IMR-90 (cell line): ENCODE measurements around the gene LIPH. TPM values are rescaled to one million over a fixed set of nuclear protein-coding genes. Genes with fewer than 3 reads are reported as not detected.

Source experiments
- ATAC-seq: fragments of 200-7000 bp; cut with Tn5 transposase; 2 replicates; pipeline ENCODE4 v1.9.1; 2020; ENCODE audit warnings: low read depth, mild to moderate bottlenecking, moderate library complexity
- BruUV-seq: library from RNA; stranded (reverse); fragments of 400-500 nt; replicated peaks from 2 replicates; lab custom pipeline; 2021; lab: Mats Ljungman, UMichigan
- CTCF ChIA-PET: fragments of 300-600 bp; formaldehyde crosslinking; extraction: SDS; loops from one replicate; lab custom pipeline; 2021; ENCODE audit warnings: antibody characterized with exemption; lab: Yijun Ruan, JAX
- POLR2A ChIA-PET: fragments of 300-600 bp; sonication (Branson Sonifier 250); formaldehyde crosslinking; loops from one replicate; lab custom pipeline; 2022; ENCODE audit warnings: antibody characterized with exemption; ENCODE audit not compliant: unreplicated experiment; lab: Charles Lee
- DNase-seq: peaks from one replicate; pipeline ENCODE4 v3.0.0; 2013
- H2AFZ ChIP-seq: replicated peaks from 2 replicates; pipeline ENCODE3; 2013; ENCODE audit warnings: low read length, mild to moderate bottlenecking; ENCODE audit not compliant: poor library complexity
- H2AK5ac ChIP-seq: 2 replicates; pipeline ENCODE4 v1.6.1; 2013; ENCODE audit warnings: low read depth, low read length, inconsistent platforms
- H2AK9ac ChIP-seq: replicated peaks from 2 replicates; pipeline ENCODE3; 2013; ENCODE audit warnings: mild to moderate bottlenecking, low read depth, low read length, moderate library complexity; ENCODE audit not compliant: poor library complexity
- H2BK120ac ChIP-seq: 2 replicates; pipeline ENCODE4 v1.6.1; 2013; ENCODE audit warnings: low read depth, low read length, inconsistent platforms
- H2BK15ac ChIP-seq: 3 replicates; pipeline ENCODE4 v1.6.1; 2013; ENCODE audit warnings: low read depth, low read length, inconsistent platforms
- H2BK20ac ChIP-seq: 2 replicates; pipeline ENCODE4 v1.6.1; 2013; ENCODE audit warnings: low read depth, mild to moderate bottlenecking, inconsistent platforms, low read length, moderate library complexity
- H2BK5ac ChIP-seq: 2 replicates; pipeline ENCODE4 v1.6.1; 2013; ENCODE audit warnings: mild to moderate bottlenecking, low read depth, low read length, inconsistent platforms; ENCODE audit not compliant: poor library complexity, severe bottlenecking
- H3K14ac ChIP-seq: replicated peaks from 2 replicates; pipeline ENCODE4 v1.6.1; 2013; ENCODE audit warnings: low read depth, low read length, inconsistent platforms
- H3K18ac ChIP-seq: 2 replicates; pipeline ENCODE4 v1.6.1; 2013; ENCODE audit warnings: low read depth, low read length, control low read depth
- H3K23ac ChIP-seq: 2 replicates; pipeline ENCODE4 v1.6.1; 2013; ENCODE audit warnings: low read depth, low read length, inconsistent platforms
- H3K27ac ChIP-seq: 2 replicates; pipeline ENCODE4 v1.5.1; 2013; ENCODE audit warnings: mild to moderate bottlenecking, control low read depth, low read length; ENCODE audit not compliant: insufficient read depth
- H3K27me3 ChIP-seq: 2 replicates; pipeline ENCODE4 v1.6.1; 2013; ENCODE audit warnings: low read length; ENCODE audit not compliant: control insufficient read depth, insufficient read depth
- H3K36me3 ChIP-seq: 2 replicates; pipeline ENCODE4 v1.6.1; 2013; ENCODE audit warnings: low read length, mixed read lengths; ENCODE audit not compliant: control insufficient read depth, insufficient read depth
- H3K4ac ChIP-seq: 2 replicates; pipeline ENCODE4 v1.6.1; 2013; ENCODE audit warnings: low read depth, low read length, inconsistent platforms
- H3K4me1 ChIP-seq: 2 replicates; pipeline ENCODE4 v1.6.1; 2013; ENCODE audit warnings: low read length, mixed read lengths; ENCODE audit not compliant: control insufficient read depth, insufficient read depth
- H3K4me2 ChIP-seq: 2 replicates; pipeline ENCODE4 v1.6.1; 2013; ENCODE audit warnings: low read depth, mild to moderate bottlenecking, control low read depth, low read length, moderate library complexity
- H3K4me3 ChIP-seq: 2 replicates; pipeline ENCODE4 v1.5.1; 2013; ENCODE audit warnings: low read depth, mild to moderate bottlenecking, control low read depth, low read length, moderate library complexity; ENCODE audit not compliant: insufficient read depth
- H3K56ac ChIP-seq: 2 replicates; pipeline ENCODE4 v1.6.1; 2013; ENCODE audit warnings: low read length, inconsistent platforms; ENCODE audit not compliant: insufficient read depth; ENCODE audit errors: extremely low read depth
- H3K79me1 ChIP-seq, 2 experiments: 2 replicates each; pipeline ENCODE4 v1.6.1; 2013; ENCODE audit warnings: low read length in 2 of 2, inconsistent platforms in 1 of 2, low read depth in 1 of 2
- H3K9ac ChIP-seq: 2 replicates; pipeline ENCODE4 v1.6.1; 2013; ENCODE audit warnings: low read depth, low read length, control low read depth
- H3K9me1 ChIP-seq: 2 replicates; pipeline ENCODE4 v1.6.1; 2013; ENCODE audit warnings: low read length, inconsistent platforms; ENCODE audit not compliant: insufficient read depth
- H3K9me3 ChIP-seq: 2 replicates; pipeline ENCODE4 v1.6.1; 2013; ENCODE audit warnings: low read length; ENCODE audit not compliant: control insufficient read depth, insufficient read depth
- H4K20me1 ChIP-seq: 2 replicates; pipeline ENCODE4 v1.6.1; 2013; ENCODE audit warnings: low read length, inconsistent platforms; ENCODE audit not compliant: insufficient read depth
- H4K5ac ChIP-seq: 2 replicates; pipeline ENCODE4 v1.6.1; 2013; ENCODE audit warnings: mild to moderate bottlenecking, low read depth, low read length, control low read depth
- H4K8ac ChIP-seq, 2 experiments: 2 replicates each; pipeline ENCODE4 v1.6.1; 2013; ENCODE audit warnings: low read depth in 2 of 2, low read length in 2 of 2, control low read depth in 1 of 2, inconsistent platforms in 1 of 2
- H4K91ac ChIP-seq: 2 replicates; pipeline ENCODE4 v1.6.1; 2013; ENCODE audit warnings: low read depth, low read length, inconsistent platforms; ENCODE audit not compliant: insufficient read depth
- BHLHE40 ChIP-seq: fragments of 150-350 bp; IDR thresholded peaks from 2 replicates; pipeline ENCODE4 v1.6.1; 2016; ENCODE audit warnings: mild to moderate bottlenecking, low read depth, low read length
- CEBPB ChIP-seq: IDR thresholded peaks from 2 replicates; pipeline ENCODE4 v1.6.1; 2012; ENCODE audit warnings: low read depth, low read length, improper control_type of control experiment
- CHD1 ChIP-seq: IDR thresholded peaks from 2 replicates; pipeline ENCODE4 v1.6.1; 2012; ENCODE audit warnings: low read depth, low read length, improper control_type of control experiment
- CTCF ChIP-seq: conservative IDR thresholded peaks from 2 replicates; pipeline ENCODE4 v1.5.1; 2012; ENCODE audit warnings: mild to moderate bottlenecking, low read depth, low read length, improper control_type of control experiment
- ELK1 ChIP-seq: fragments of 150-350 bp; IDR thresholded peaks from 2 replicates; pipeline ENCODE4 v1.6.1; 2016; ENCODE audit warnings: low read depth, mild to moderate bottlenecking, low read length, moderate library complexity, borderline replicate concordance
- MAZ ChIP-seq: IDR thresholded peaks from 2 replicates; pipeline ENCODE4 v1.6.1; 2012; ENCODE audit warnings: low read depth, mild to moderate bottlenecking, low read length, improper control_type of control experiment, moderate library complexity, borderline replicate concordance
- MXI1 ChIP-seq: IDR thresholded peaks from 2 replicates; pipeline ENCODE4 v1.6.1; 2012; ENCODE audit warnings: low read depth, mild to moderate bottlenecking, low read length, moderate library complexity, borderline replicate concordance
- NFE2L2 ChIP-seq: fragments of 150-350 bp; IDR thresholded peaks from 2 replicates; pipeline ENCODE4 v1.6.1; 2016; ENCODE audit warnings: low read depth, mild to moderate bottlenecking, low read length
- POLR2A ChIP-seq: IDR thresholded peaks from 2 replicates; pipeline ENCODE4 v1.6.1; 2012; ENCODE audit warnings: mild to moderate bottlenecking, low read depth, low read length
- RAD21 ChIP-seq: IDR thresholded peaks from 2 replicates; pipeline ENCODE4 v1.6.1; 2012; ENCODE audit warnings: low read length, improper control_type of control experiment
- RFX5 ChIP-seq: IDR thresholded peaks from 2 replicates; pipeline ENCODE4 v1.8.0; 2012; ENCODE audit warnings: low read depth, mild to moderate bottlenecking, low read length, moderate library complexity
- SMC3 ChIP-seq: fragments of 150-350 bp; IDR thresholded peaks from 2 replicates; pipeline ENCODE4 v1.6.1; 2016; ENCODE audit warnings: low read depth, mild to moderate bottlenecking, antibody characterized with exemption, low read length, moderate library complexity
- USF2 ChIP-seq: fragments of 150-350 bp; IDR thresholded peaks from 2 replicates; pipeline ENCODE4 v1.6.1; 2017; ENCODE audit warnings: mild to moderate bottlenecking, antibody characterized with exemption, low read length, low read depth
- WGBS, 2 experiments: methylation state at CpG; one replicate each; pipeline versions ENCODE4 v1.1.5 to v1.1.7; 2013; ENCODE audit warnings: missing lambda C conversion rate in 2 of 2; ENCODE audit not compliant: insufficient read length in 1 of 2; ENCODE audit errors: extremely low coverage in 2 of 2; 5-methylcytosine and 5-hydroxymethylcytosine counted together
- dilution Hi-C: fragments of 300-500 bp; cut with HindIII; formaldehyde crosslinking; loops from one replicate; pipeline ENCODE4 v1.14.3; 2018; ENCODE audit warnings: low sequenced_read_pairs; ENCODE audit not compliant: unreplicated experiment
- in situ Hi-C: fragments of 300-500 bp; cut with MboI; formaldehyde crosslinking; loops from 3 replicates; pipeline ENCODE4 v1.14.3; 2019; ENCODE audit warnings: low sequenced_read_pairs, inconsistent platforms, mixed read lengths
- intact Hi-C: fragments of 100-400 bp; cut with micrococcal nuclease; formaldehyde crosslinking; loops from 2 replicates; pipeline ENCODE4 v1.10.0; 2022
- polyA plus RNA-seq, 3 experiments: library from polyadenylated mRNA; depleted of rRNA; stranded (reverse); fragments of >200 nt; gene quantifications; 2 replicates each; pipeline ENCODE4 v1.2.3, GENCODE V29; 2012; ENCODE audit warnings: low replicate concordance in 1 of 3
- total RNA-seq: library from RNA; depleted of rRNA; stranded (reverse); fragments of >200 nt; gene quantifications from 2 replicates; pipeline ENCODE4 v1.2.3, GENCODE V29; 2012

The LIPH gene
- total and polyA plus RNA-seq, 2 of the 4 experiments (the other 2 are of a cell fraction): 0.27 to 0.36 TPM

- dilution Hi-C loops (no loop called here), in situ Hi-C loops (no loop called here), intact Hi-C loops (loop anchor here (5.0 kb wide), 1 partner anchor 194 kb away; the partner anchor contains the start of gene MAP3K13)
- no peak for DNase-seq
- Histone ChIP-seq H2AK9ac (no peak overlapping the region), H3K9me1 (no peaks in the 10 kb centered on the region), H4K91ac (no peak overlapping the region), H3K18ac (no peak overlapping the region), H4K8ac (no peak overlapping the region), H2BK15ac (no peak overlapping the region), H3K4ac (no peak overlapping the region), H2BK5ac (no peak overlapping the region), H2AFZ (no peak overlapping the region), H2AK5ac (no peak overlapping the region), H4K5ac (no peak overlapping the region), H3K36me3 (no peaks in the 10 kb centered on the region), H3K14ac (no peak overlapping the region), H3K4me3 (no peak overlapping the region), H4K20me1 (no peaks in the 10 kb centered on the region), H3K4me1 (peaks cover 5% of the 10 kb centered on the region; the same call in 1 of the 2 replicates), H3K56ac (no peak overlapping the region), H3K9ac (no peak overlapping the region), H3K23ac (no peak overlapping the region), H2BK20ac (no peak overlapping the region), H3K4me2 (no peak overlapping the region), H3K27ac (no peak overlapping the region), H3K27me3 (peaks cover 1% of the 10 kb centered on the region), H2BK120ac (no peak overlapping the region), H3K9me3 (no peaks in the 10 kb centered on the region), H3K79me1 (no peaks in the 10 kb centered on the region)
- ChIA-PET CTCF (interaction anchor here (0.6 kb wide), 1 partner anchor 69 kb away, joined by 5 read pairs; no protein-coding TSS in a partner anchor), POLR2A (no interaction called here)
- WGBS, 2 experiments: no CpG with 5 or more reads among the region's 1 CpG
- no TSS peak for BruUV-seq
- ATAC-seq: no peak
- TF ChIP-seq USF2 (no peak), POLR2A (no peak), RAD21 (no peak), RFX5 (no peak), MXI1 (no peak), CEBPB (no peak), ELK1 (no peak), MAZ (no peak), CHD1 (no peak), BHLHE40 (no peak), NFE2L2 (no peak), CTCF (no peak), SMC3 (no peak)
These were observed 3.5 kb upstream of the LIPH start for GRCh38 chr3:185555860-185556347.
